CD4-positive, alpha-beta T cell treated with Interferon gamma for 1 hour (primary cell): ENCODE measurements around the gene MUC6.

Experiments used
- DNase-seq: peaks from one replicate; pipeline ENCODE4 v3.0.0-alpha.2; 2020

Gene MUC6

DNA sequence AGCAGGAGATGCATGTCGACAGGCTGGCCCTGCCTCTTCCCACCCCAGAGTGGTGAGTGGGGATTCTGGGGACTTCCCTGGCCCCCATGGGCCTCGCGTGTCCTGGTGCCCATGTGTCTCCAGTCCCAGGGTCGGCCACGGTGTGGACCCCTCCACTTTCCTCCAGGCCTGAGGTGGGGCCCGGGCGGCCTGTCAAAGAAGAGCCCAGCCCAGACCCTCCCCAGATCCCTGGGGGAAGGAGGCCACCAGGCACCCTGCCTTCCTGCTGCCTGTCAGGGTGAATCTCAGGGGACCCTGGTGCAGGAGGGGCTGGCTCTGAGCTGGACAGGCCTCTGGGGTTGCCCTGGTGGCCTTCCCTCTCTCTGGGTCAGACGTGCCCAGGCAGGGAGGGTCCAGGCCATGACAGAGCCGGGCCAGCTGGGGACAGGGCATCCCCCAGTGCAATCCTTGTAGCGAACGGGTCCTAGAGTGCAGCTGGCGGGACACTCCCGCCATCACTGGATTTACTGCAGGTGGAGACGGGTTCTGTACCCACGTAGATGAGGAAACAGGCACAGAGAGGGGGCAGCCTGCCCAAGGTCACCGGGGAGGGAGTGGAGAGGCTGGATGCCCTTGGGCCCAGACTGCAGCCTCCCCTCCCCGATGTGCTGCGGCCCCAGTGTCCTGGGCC lies 13.5 kb upstream of the MUC6 start:
- DNase-seq, result no peak

GRCh38 chr11:1049431-1049891 lies 12.9 kb upstream of the MUC6 start:
- DNase-seq, result no peak

DNA sequence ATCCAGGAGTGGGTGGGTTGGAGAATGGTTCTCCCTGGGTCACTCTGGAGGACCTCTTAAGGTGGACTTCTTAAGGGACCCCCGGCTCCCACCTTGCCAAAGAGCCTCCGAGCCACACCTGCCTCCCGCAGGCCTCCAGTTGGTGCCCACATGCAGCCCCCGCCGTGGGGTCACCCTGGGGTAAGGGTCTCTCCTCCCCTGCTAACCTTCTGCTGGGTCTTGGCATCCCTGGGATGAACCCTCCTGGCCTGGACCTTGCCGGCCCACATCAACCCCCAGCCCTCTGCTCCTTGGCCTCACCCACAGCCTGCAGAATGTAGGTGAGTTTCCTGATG lies 12.5 kb upstream of the MUC6 start:
- no peak for DNase-seq

DNA sequence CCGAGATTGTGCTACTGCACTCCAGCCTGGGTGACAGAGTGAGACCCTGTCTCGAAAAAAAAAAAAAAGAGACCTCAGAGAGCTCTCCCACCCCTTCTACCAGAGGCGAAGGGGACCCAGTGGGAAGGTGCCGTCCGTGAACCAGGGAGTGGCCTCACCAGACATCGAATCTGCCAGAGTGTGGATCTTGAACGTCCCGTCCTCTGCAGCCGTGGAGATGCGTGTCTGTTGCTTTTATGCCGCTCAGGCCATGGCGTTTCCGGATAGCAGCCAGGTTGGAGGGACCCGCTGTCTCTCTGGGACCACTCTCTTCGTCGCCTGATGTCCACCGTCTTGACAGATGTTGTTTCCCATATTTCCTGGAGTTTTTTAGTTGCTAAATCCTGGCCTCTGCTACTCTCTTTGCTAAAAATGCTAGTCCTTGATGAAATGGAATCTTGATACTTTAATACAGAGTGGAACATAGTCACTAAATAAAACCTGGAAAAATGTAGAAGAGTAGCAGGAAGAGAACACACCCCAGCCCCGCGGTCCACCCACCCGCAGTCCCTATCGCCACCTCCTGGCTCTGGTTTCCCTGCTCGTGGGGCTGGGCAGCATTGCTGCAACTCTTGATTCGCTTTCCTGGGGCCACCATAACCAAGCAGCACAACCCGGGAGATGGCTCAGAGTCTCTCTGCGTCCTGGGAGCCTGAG lies 12.0 kb upstream of the MUC6 start:
- no peak for DNase-seq

- DNase-seq, result no peak
Observed at GRCh38 chr11:1047595-1048156, 11.2 kb upstream of the MUC6 start.

- no peak for DNase-seq
Observed at GRCh38 chr11:1044160-1044559, 7.6 kb upstream of the MUC6 start.

DNA sequence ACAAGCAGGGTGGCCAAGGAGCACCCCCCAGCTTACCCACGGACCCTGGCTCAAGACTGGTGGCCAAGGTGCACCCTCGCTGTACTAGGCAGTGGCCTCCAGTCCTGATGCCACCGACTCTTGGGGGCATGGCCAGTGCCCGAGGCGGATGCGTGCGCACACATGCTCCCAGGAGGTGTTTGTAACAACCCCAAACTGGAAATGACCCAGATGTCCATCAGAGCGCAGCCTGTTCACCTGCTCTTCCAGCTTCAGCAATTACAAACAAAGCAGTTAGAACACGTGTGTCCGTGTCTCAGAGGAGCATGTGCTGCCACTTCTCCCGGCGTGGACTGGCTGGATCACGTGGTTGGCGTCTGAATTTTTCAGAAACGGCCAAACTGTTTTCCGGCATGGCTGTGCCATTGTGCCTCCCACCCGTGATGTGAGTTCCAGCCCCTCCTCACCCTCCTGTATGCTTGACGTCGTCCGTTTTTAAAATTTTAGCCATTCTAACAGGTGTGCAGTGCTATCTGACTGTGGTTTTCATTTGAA lies 7.1 kb upstream of the MUC6 start:
- no peak for DNase-seq

- no peak for DNase-seq
Observed at GRCh38 chr11:1042626-1043562, 6.4 kb upstream of the MUC6 start.

- DNase-seq, result no peak
Observed at GRCh38 chr11:1041936-1042608, 5.6 kb upstream of the MUC6 start.

- DNase-seq, result no peak
Observed at GRCh38 chr11:1041471-1041870, 5.0 kb upstream of the MUC6 start.

DNA sequence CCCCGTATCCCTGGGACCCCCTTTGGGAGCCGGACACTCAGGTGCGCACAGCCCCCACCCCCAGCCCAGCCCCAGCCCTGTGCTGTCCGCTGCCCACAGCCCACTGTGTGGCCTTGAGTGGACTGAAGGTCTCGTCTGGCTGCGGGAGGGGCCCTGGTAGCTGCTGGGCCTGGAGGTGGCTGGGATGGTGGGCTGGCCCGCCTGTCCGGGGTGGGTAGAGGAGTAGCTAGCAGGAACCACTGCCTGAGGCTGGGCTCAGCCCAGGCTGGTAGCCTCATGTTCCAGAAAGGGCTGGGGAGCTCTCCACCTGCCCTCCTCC lies 4.6 kb upstream of the MUC6 start:
- no peak for DNase-seq

GRCh38 chr11:1040428-1041148 lies 4.1 kb upstream of the MUC6 start:
- DNase-seq, result no peak

DNA sequence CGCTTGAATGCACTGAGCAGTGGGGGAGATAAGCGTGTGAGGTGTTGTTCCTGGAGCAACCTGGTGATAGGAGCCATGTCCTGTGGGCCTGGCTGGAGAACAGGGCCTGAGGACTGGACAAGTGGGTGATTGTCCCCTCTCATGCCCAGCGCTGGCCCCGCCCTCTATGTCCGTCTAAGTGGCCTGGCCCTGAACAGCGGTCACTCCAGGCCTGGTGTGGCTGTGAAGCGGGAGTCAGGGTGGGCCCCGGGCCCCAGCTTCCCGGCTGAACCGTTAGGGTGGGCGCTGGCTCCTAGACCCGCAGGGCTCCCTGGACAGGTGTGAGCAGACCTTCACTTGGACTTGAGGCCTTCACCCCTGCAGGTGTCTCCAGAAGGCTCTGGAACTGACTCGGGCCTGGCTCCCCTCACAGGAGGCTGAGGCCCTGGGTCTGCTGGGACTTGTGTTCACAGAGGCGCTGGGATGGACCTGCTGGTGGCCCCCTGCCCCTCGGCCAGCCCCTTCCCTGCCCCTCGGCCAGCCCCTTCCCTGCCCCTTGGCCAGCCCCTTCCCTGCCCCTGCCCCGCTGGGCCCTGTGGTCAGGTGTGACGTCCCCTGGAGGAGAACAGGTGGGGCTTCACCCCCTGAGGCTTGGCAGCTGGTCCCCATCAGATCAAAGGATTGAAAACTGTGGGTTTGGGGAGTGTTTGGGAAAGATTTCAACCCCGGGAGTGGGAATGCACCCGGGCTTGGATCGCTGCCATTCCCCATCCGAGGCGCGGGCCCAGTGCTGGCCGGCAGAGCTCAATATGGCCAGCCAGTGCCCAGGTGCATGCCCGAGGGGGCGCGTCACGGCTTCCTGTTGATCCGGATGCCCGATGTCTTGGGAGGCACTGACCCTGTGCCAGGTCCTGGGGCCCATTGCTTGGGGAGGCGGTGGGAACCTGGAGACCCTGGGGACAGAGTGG lies 3.2 kb upstream of the MUC6 start:
- DNase-seq, result no peak

- DNase-seq, result no peak
Observed at GRCh38 chr11:1038921-1039320, 2.4 kb upstream of the MUC6 start.

DNA sequence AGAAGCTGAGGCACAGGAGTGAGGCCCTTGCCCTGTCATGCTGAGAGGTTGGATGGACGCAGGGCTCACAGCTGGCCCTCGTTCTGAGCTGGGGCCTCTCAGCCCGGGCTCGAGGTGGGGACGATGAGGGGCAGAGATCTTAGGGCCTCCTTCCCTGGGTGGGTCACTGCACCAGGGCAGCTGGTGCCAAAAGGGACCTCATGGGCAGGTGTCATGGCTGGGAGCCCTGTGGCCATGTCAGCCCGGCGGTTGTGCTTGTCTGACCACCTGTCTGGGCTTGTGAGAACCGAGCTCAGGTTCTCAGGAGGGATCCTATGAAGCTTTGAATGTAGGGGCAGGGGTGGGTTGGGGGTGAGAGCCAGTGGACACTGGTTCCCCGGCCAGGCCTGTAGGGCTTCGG lies 1.8 kb upstream of the MUC6 start:
- no peak for DNase-seq

GRCh38 chr11:1037506-1038055 lies 1.1 kb upstream of the MUC6 start:
- DNase-seq, result no peak

DNA sequence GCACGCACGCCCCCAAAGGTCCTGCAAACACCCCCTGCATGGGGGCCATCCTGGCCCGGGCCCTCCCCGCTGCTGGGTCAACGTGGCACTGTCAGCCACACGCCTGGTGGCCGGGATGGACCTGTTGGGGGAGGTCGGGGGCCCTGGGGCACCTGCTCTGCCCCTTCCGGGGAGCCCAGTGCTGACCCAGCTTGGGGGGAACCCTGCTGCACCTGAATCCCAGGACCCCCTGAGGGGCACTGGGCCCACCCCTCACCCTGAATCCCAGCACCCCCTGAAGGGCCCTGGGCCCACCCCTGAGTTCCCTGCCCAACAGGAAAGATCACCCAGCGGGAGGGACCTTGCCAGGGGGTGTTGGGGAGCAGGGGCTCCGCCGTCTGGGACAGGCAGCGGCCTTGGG lies 413 bp upstream of the MUC6 start:
- DNase-seq, result no peak

GRCh38 chr11:1035577-1036283 lies 788 bp downstream of the MUC6 start:
- no peak for DNase-seq

DNA sequence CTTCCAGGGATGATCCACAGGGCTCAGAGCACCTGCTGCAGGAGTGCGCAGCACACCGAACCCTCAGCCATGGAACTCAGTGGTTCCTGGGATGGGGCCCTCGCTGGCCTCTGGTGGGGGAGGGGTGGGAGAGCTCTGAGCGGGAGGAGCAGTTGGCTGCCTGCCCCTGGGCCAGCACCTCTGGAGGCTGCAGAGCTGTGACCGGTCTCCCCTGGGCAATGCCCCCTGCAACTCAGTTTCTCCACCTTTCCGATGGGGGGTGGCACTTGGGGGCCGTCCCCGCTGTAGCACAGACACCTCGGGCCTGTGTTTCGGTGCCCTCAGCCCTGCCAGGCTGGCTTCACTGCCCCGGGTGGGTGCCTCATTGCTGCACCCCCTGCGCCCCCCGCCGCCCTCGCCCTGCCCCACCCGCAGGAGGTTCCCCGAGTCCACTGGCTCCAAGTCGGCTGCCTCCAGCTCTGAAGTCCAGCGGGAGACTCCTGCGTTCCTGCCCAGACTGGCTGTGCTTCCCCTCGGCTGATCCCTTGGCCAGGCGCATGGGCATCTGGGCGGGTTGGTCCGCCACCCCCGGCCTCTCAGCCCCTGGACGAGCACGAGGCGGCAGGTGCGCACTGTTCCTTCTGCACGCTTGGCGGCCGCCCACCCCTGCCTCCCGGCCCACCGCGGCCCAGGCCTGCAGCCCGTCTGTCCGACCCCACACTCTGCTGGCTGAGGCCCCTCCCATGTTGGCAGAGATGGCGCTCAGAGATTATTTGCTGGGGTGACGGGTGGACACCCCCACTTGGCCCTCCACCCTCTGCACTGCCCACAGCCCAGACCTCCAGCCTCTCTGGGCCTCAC lies 1.8 kb downstream of the MUC6 start:
- no peak for DNase-seq
